H1 (cell line): ENCODE measurements around the gene ITGB5. TPM values are rescaled to one million over a fixed set of nuclear protein-coding genes. Genes with fewer than 3 reads are reported as not detected.

Source experiments
- CTCF ChIA-PET: fragments of 300-600 bp; sonication (Branson Sonifier 250); formaldehyde crosslinking; loops from one replicate; lab custom pipeline; 2021; ENCODE audit not compliant: partially characterized antibody; lab: Charles Lee
- POLR2A ChIA-PET: fragments of 300-600 bp; sonication (Branson Sonifier 250); formaldehyde crosslinking; loops from one replicate; lab custom pipeline; 2021; ENCODE audit warnings: inconsistent platforms; ENCODE audit not compliant: partially characterized antibody; lab: Charles Lee
- DNase-seq, 2 experiments: peaks; one replicate each; pipeline versions ENCODE4 v3.0.0 to v3.0.0-alpha.2; 2010 to 2022; ENCODE audit warnings: low spot score in 2 of 2, low read depth in 1 of 2, mixed read lengths in 1 of 2
- FAIRE-seq: peaks from 2 replicates; lab custom pipeline; 2011; peaks lifted over from hg19 to GRCh38; lab: Jason Lieb, UNC
- H2AFZ ChIP-seq: 2 replicates; pipeline ENCODE4 v1.8.1; 2012; ENCODE audit warnings: low read length, inconsistent platforms
- H2AK5ac ChIP-seq: 2 replicates; pipeline ENCODE4 v1.6.1; 2013; ENCODE audit warnings: low read depth, low read length
- H2BK120ac ChIP-seq: replicated peaks from 2 replicates; pipeline ENCODE3; 2013; ENCODE audit warnings: low read depth, low read length, inconsistent platforms
- H2BK12ac ChIP-seq: 2 replicates; pipeline ENCODE4 v1.6.1; 2013; ENCODE audit warnings: low read depth, low read length
- H2BK15ac ChIP-seq: 2 replicates; pipeline ENCODE4 v1.6.1; 2013; ENCODE audit warnings: low read length
- H2BK20ac ChIP-seq: 2 replicates; pipeline ENCODE4 v1.6.1; 2013; ENCODE audit warnings: low read length
- H2BK5ac ChIP-seq: 2 replicates; pipeline ENCODE4 v1.6.1; 2013; ENCODE audit warnings: low read depth, low read length
- H3K14ac ChIP-seq: 2 replicates; pipeline ENCODE4 v1.6.1; 2013; ENCODE audit warnings: inconsistent platforms; ENCODE audit not compliant: insufficient read length
- H3K18ac ChIP-seq: 2 replicates; pipeline ENCODE4 v1.6.1; 2013; ENCODE audit warnings: low read length; ENCODE audit errors: extremely low read depth
- H3K23ac ChIP-seq: 2 replicates; pipeline ENCODE4 v1.6.1; 2013; ENCODE audit warnings: inconsistent platforms; ENCODE audit not compliant: insufficient read length
- H3K23me2 ChIP-seq: 2 replicates; pipeline ENCODE4 v1.6.1; 2013; ENCODE audit warnings: low read depth, low read length
- H3K27ac ChIP-seq: 2 replicates; pipeline ENCODE4 v1.6.1; 2011; ENCODE audit warnings: low read depth, low read length, inconsistent platforms
- H3K27me3 ChIP-seq, 4 experiments: replicated peaks in 1 of 4; 1 replicate in 1 of 4; 2 replicates in 3 of 4; pipeline versions ENCODE4 v1.6.1 to v1.8.1; 2011 to 2013; ENCODE audit warnings: low read length in 3 of 4, mild to moderate bottlenecking in 3 of 4, inconsistent platforms in 2 of 4, mixed read lengths in 2 of 4, moderate library complexity in 1 of 4; ENCODE audit not compliant: control insufficient read depth in 3 of 4, insufficient read depth in 3 of 4; ENCODE audit errors: extremely low read depth in 1 of 4
- H3K36me3 ChIP-seq, 4 experiments: 2 replicates each; pipeline versions ENCODE4 v1.6.1 to v1.8.1; 2011 to 2013; ENCODE audit warnings: mild to moderate bottlenecking in 4 of 4, low read length in 3 of 4, moderate library complexity in 2 of 4, control low read depth in 1 of 4, inconsistent platforms in 1 of 4; ENCODE audit not compliant: insufficient read depth in 4 of 4, control insufficient read depth in 2 of 4
- H3K4ac ChIP-seq: replicated peaks from 2 replicates; pipeline ENCODE3; 2013; ENCODE audit warnings: low read length, low read depth, mixed read lengths, inconsistent platforms; ENCODE audit not compliant: insufficient read length
- H3K4me1 ChIP-seq, 4 experiments: replicated peaks in 1 of 4; 1 replicate in 1 of 4; 2 replicates in 3 of 4; pipeline versions ENCODE4 v1.6.1 to v1.8.1; 2011 to 2013; ENCODE audit warnings: low read length in 3 of 4, inconsistent platforms in 2 of 4, mixed read lengths in 1 of 4; ENCODE audit not compliant: insufficient read depth in 4 of 4, control insufficient read depth in 3 of 4
- H3K4me2 ChIP-seq, 2 experiments: 2 replicates each; pipeline versions ENCODE4 v1.6.1 to v1.8.1; 2011 to 2013; ENCODE audit warnings: low read depth in 2 of 2, low read length in 2 of 2, control low read depth in 1 of 2, inconsistent platforms in 1 of 2, mild to moderate bottlenecking in 1 of 2; ENCODE audit not compliant: insufficient read depth in 1 of 2
- H3K4me3 ChIP-seq, 4 experiments: fragments of 200-600, 300-600 bp in 1 of 4; sonication (generic), shearing (Covaris generic), sonication (Bioruptor Twin) in 1 of 4; 2 replicates each; pipeline versions ENCODE4 v1.5.1 to v1.8.1; 2011 to 2016; ENCODE audit warnings: low read length in 4 of 4, low read depth in 3 of 4, control low read depth in 2 of 4, inconsistent platforms in 2 of 4, mild to moderate bottlenecking in 2 of 4, mixed read lengths in 1 of 4, moderate library complexity in 1 of 4; ENCODE audit not compliant: insufficient read depth in 2 of 4; ENCODE audit errors: extremely low read depth in 1 of 4
- H3K56ac ChIP-seq: replicated peaks from 2 replicates; pipeline ENCODE3; 2013; ENCODE audit warnings: low read depth, mild to moderate bottlenecking, mixed read lengths, low read length, inconsistent platforms; ENCODE audit not compliant: insufficient read length
- H3K79me1 ChIP-seq: 2 replicates; pipeline ENCODE4 v1.6.1; 2013; ENCODE audit warnings: low read depth, low read length, control low read depth
- H3K79me2 ChIP-seq, 2 experiments: 2 replicates each; pipeline versions ENCODE4 v1.6.1 to v1.8.1; 2012 to 2013; ENCODE audit warnings: low read length in 2 of 2, mild to moderate bottlenecking in 2 of 2, inconsistent platforms in 1 of 2; ENCODE audit not compliant: insufficient read depth in 2 of 2, control insufficient read depth in 1 of 2
- H3K9ac ChIP-seq, 4 experiments: replicated peaks in 1 of 4; 1 replicate in 1 of 4; 2 replicates in 3 of 4; pipeline versions ENCODE4 v1.6.1 to v1.8.1; 2011 to 2013; ENCODE audit warnings: low read depth in 3 of 4, low read length in 3 of 4, control low read depth in 2 of 4, mild to moderate bottlenecking in 2 of 4, moderate library complexity in 2 of 4, inconsistent platforms in 1 of 4; ENCODE audit errors: extremely low read depth in 1 of 4
- H3K9me3 ChIP-seq, 2 experiments: 2 replicates each; pipeline versions ENCODE4 v1.6.1 to v1.8.1; 2012 to 2013; ENCODE audit warnings: mild to moderate bottlenecking in 2 of 2, moderate library complexity in 2 of 2, control low read depth in 1 of 2, inconsistent platforms in 1 of 2, low read depth in 1 of 2, low read length in 1 of 2, mixed read lengths in 1 of 2; ENCODE audit not compliant: insufficient read depth in 2 of 2
- H4K20me1 ChIP-seq, 2 experiments: replicated peaks in 1 of 2; 2 replicates each; pipeline versions ENCODE3 to v1.8.1; 2011 to 2013; ENCODE audit warnings: inconsistent platforms in 2 of 2, low read length in 2 of 2, mild to moderate bottlenecking in 1 of 2; ENCODE audit not compliant: insufficient read depth in 2 of 2, control insufficient read depth in 1 of 2
- H4K5ac ChIP-seq: 2 replicates; pipeline ENCODE4 v1.6.1; 2013; ENCODE audit warnings: low read length, low read depth, mixed read lengths, inconsistent platforms; ENCODE audit not compliant: insufficient read length
- H4K8ac ChIP-seq: 2 replicates; pipeline ENCODE4 v1.8.0; 2013; ENCODE audit warnings: mild to moderate bottlenecking, moderate library complexity, low read length, inconsistent platforms; ENCODE audit not compliant: insufficient read depth; ENCODE audit errors: extremely low read depth
- H4K91ac ChIP-seq: replicated peaks from 2 replicates; pipeline ENCODE3; 2013; ENCODE audit warnings: low read length, mixed read lengths, inconsistent platforms; ENCODE audit not compliant: insufficient read length
- BRCA1 ChIP-seq: IDR thresholded peaks from 2 replicates; pipeline ENCODE4 v1.6.1; 2012; ENCODE audit warnings: low read depth, low read length, improper control_type of control experiment
- CBX8 ChIP-seq: fragments of 300-800, 300-1000 bp; sonication (generic); IDR thresholded peaks from 2 replicates; pipeline ENCODE4 v1.7.1; 2016; ENCODE audit warnings: low read depth, low read length, borderline replicate concordance
- CHD2 ChIP-seq: IDR thresholded peaks from 2 replicates; pipeline ENCODE4 v1.6.1; 2012; ENCODE audit warnings: low read length, improper control_type of control experiment
- JUN ChIP-seq: IDR thresholded peaks from 2 replicates; pipeline ENCODE4 v1.6.1; 2011; ENCODE audit warnings: low read depth, mild to moderate bottlenecking, improper control_type of control experiment, low read length
- JUND ChIP-seq: IDR thresholded peaks from 2 replicates; pipeline ENCODE4 v1.6.1; 2011; ENCODE audit warnings: mild to moderate bottlenecking, improper control_type of control experiment, low read length
- KDM5A ChIP-seq: fragments of 200-600 bp; IDR thresholded peaks from 2 replicates; pipeline ENCODE4 v1.7.1; 2012; ENCODE audit warnings: mild to moderate bottlenecking, low read length, inconsistent platforms, mixed read lengths
- MAFK ChIP-seq: IDR thresholded peaks from 2 replicates; pipeline ENCODE4 v1.6.1; 2012; ENCODE audit warnings: low read depth, mild to moderate bottlenecking, improper control_type of control experiment, low read length
- RFX5 ChIP-seq: IDR thresholded peaks from 2 replicates; pipeline ENCODE4 v1.6.1; 2011; ENCODE audit warnings: low read depth, low read length, improper control_type of control experiment, borderline replicate concordance
- RNF2 ChIP-seq: fragments of 200-900, 300-1000 bp; sonication (generic); IDR thresholded peaks from 2 replicates; pipeline ENCODE4 v1.7.1; 2016; ENCODE audit warnings: borderline replicate concordance, low read depth, mild to moderate bottlenecking, antibody characterized with exemption, low read length; ENCODE audit not compliant: poor library complexity, severe bottlenecking; ENCODE audit errors: missing control alignments
- SP2 ChIP-seq: IDR thresholded peaks from 2 replicates; pipeline ENCODE4 v1.6.1; 2012; ENCODE audit warnings: mild to moderate bottlenecking, low read length, inconsistent platforms
- TAF1 ChIP-seq: IDR thresholded peaks from 2 replicates; pipeline ENCODE4 v1.6.1; 2011; ENCODE audit warnings: mild to moderate bottlenecking, low read depth, low read length
- TBP ChIP-seq: IDR thresholded peaks from 2 replicates; pipeline ENCODE4 v1.6.1; 2011; ENCODE audit warnings: low read depth, low read length, improper control_type of control experiment
- WGBS, 2 experiments: shearing (Covaris generic) in 1 of 2; methylation state at CpG; one replicate each; pipeline versions ENCODE4 v1.1.6 to v1.1.7; 2013 to 2015; ENCODE audit warnings: low lambda C conversion rate in 2 of 2, mixed read lengths in 2 of 2, inconsistent platforms in 1 of 2, low coverage in 1 of 2, missing lambda C conversion rate in 1 of 2; ENCODE audit not compliant: insufficient replicate concordance in 2 of 2, insufficient coverage in 1 of 2, insufficient read length in 1 of 2; ENCODE audit errors: extremely low coverage in 1 of 2, missing lambda C conversion rate in 1 of 2; 5-methylcytosine and 5-hydroxymethylcytosine counted together
- polyA plus RNA-seq, 7 experiments: library from polyadenylated mRNA; depleted of rRNA in 3 of 7; stranded (reverse) in 5 of 7; unstranded in 2 of 7; fragments of >200 nt in 5 of 7; fragments of 200-250 nt in 2 of 7; gene quantifications; 1 replicate in 5 of 7; 2 replicates in 1 of 7; 4 replicates in 1 of 7; pipeline versions ENCODE4 v1.2.1 to v1.2.3, GENCODE V29; 2011 to 2013; ENCODE audit warnings: missing spikeins in 2 of 7, mixed read lengths in 2 of 7
- total RNA-seq: library from RNA; stranded (reverse); fragmentation: NEBNext Ultra II Directional; extraction: Animal tissue kit (Norgen Biotek cat#: 25700); gene quantifications from 2 replicates; pipeline ENCODE4 v1.2.1, GENCODE V29; 2021
- TF ChIP-seq, protein P1 (sequence below): IDR thresholded peaks from 2 replicates; pipeline ENCODE4 v1.6.1; 2012; ENCODE audit warnings: low read length, inconsistent platforms

The ITGB5 gene
- total and polyA plus RNA-seq, 2 of the 8 experiments (the other 6 are each of a cell fraction or from before 2014, with no cell fraction given), result 101 to 268 TPM

DNA sequence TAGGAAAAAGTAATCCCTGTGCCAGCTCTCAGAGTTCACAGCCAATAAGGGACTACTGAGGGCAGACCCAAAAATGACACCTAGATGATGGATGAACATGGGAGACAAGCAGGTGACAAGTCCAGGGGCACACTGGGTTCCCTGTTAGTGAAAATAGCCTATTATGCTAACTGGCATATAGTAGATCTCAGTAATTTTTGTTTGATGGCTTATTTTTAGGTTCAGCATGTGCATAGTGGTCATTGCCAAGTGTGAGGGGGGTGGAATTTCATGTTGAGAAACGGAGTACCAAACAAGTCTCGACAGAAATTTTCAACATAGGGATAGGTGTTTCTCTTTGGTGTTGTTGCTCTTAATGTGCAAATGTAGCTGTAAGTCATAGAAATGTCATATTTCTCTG, 6.4 kb upstream of the ITGB5 start:
- Histone ChIP-seq H2BK15ac (no peak overlapping the region), H3K4ac (no peak overlapping the region), H3K23me2 (no peaks in the 10 kb centered on the region), H2AFZ (no peak overlapping the region), H3K27me3 (no peaks in the 10 kb centered on the region), H3K36me3 (no peaks in the 10 kb centered on the region), H3K18ac (no peak overlapping the region), H3K9me3 (no peaks in the 10 kb centered on the region), H3K56ac (no peak overlapping the region), H3K9ac (no peak overlapping the region), H2BK120ac (no peak overlapping the region), H2BK5ac (no peak overlapping the region), H3K4me1 (peaks cover 0 to 13% (median 5%) of the 10 kb centered on the region in 4 experiments; a peak in 5 of 7 replicates), H3K4me3 (no peak overlapping the region), H3K27ac (no peak overlapping the region), H3K23ac (no peak overlapping the region), H2BK20ac (no peak overlapping the region), H4K91ac (no peak overlapping the region), H3K79me1 (no peaks in the 10 kb centered on the region; the same call in 1 of the 2 replicates), H4K8ac (no peak overlapping the region), H2BK12ac (peak overlapping the region; percentile 68; the same call in 1 of the 2 replicates), H4K5ac (no peak overlapping the region), H2AK5ac (no peak overlapping the region), H3K79me2 (no peaks in the 10 kb centered on the region), H3K14ac (no peak overlapping the region), H3K4me2 (no peak overlapping the region), H4K20me1 (no peaks in the 10 kb centered on the region)
- DNase-seq (no peak), FAIRE-seq (no peak)
- ChIA-PET CTCF (interaction anchor here (0.8 to 4.4 kb wide), 3 partner anchors 43 to 132 kb away, joined by 4 to 19 read pairs (median 4); no protein-coding TSS in a partner anchor), POLR2A (no interaction called here)
- WGBS, 2 experiments, result 98% methylated on average over 2 of the region's 2 CpGs; no CpG with 5 or more reads in 1 of the 2 experiments
- TF ChIP-seq RNF2, result no peak
- no peak for TF ChIP-seq KDM5A
- TF ChIP-seq JUN, result no peak
- TF ChIP-seq TBP, result no peak
- TF ChIP-seq TAF1, result no peak
- no peak for TF ChIP-seq MAFK
- TF ChIP-seq RFX5, result no peak
- no peak for TF ChIP-seq SP2
- no peak for TF ChIP-seq CHD2
- TF ChIP-seq CBX8, result no peak
- no peak for TF ChIP-seq BRCA1
- TF ChIP-seq JUND, result no peak
- TF ChIP-seq, protein P1, sequence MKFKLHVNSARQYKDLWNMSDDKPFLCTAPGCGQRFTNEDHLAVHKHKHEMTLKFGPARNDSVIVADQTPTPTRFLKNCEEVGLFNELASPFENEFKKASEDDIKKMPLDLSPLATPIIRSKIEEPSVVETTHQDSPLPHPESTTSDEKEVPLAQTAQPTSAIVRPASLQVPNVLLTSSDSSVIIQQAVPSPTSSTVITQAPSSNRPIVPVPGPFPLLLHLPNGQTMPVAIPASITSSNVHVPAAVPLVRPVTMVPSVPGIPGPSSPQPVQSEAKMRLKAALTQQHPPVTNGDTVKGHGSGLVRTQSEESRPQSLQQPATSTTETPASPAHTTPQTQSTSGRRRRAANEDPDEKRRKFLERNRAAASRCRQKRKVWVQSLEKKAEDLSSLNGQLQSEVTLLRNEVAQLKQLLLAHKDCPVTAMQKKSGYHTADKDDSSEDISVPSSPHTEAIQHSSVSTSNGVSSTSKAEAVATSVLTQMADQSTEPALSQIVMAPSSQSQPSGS, result no peak
